ENCODE data around the gene PALM.

DNA sequence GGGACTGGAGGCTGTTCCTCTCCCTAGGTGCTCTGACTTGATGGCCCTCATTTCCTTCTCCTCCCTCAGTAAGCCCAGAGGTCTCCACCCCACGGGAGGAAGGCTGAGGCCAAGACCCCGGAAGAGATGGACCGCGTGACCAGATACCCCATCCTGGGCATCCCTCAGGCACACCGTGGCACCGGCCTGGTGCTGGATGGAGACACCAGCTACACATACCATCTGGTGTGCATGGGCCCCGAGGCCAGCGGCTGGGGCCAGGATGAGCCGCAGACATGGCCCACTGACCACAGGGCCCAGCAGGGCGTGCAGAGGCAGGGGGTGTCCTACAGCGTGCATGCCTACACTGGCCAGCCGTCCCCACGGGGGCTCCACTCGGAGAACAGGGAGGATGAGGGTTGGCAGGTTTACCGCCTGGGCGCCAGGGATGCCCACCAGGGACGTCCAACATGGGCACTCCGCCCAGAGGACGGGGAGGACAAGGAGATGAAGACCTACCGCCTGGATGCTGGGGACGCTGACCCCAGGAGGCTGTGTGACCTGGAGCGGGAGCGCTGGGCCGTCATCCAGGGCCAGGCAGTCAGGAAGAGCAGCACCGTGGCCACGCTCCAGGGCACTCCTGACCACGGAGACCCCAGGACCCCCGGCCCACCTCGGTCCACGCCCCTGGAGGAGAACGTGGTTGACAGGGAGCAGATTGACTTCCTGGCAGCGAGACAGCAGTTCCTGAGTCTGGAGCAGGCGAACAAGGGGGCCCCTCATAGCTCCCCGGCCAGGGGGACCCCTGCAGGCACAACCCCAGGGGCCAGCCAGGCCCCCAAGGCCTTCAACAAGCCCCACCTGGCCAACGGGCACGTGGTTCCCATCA is 48.3 kb downstream of the PALM start:
- no peak for TF ChIP-seq CREB1 (IDR thresholded peaks at IDR 0.05; ENCODE audit: low read depth)
- no peak for TF ChIP-seq CEBPB (IDR thresholded peaks at IDR 0.05)
- no peak for TF ChIP-seq EP300 (IDR thresholded peaks at IDR 0.05; ENCODE audit: borderline replicate concordance)
- TF ChIP-seq RAD21 (IDR thresholded peaks at IDR 0.05; ENCODE audit: low read depth): no peak
- TF ChIP-seq TCF12 (IDR thresholded peaks at IDR 0.05; ENCODE audit: low read depth): no peak
